GM11168 (cell line): ENCODE results near the gene KDM6A.

ENCODE experiments used
- in situ Hi-C: fragments of 300-500 bp; cut with MboI; formaldehyde crosslinking; loops from one replicate; pipeline ENCODE4 v1.12.0; 2022; ENCODE audit warnings: low sequenced_read_pairs; ENCODE audit not compliant: unreplicated experiment

The KDM6A gene

GRCh38 chrX:45145492-45146215, 272.7 kb downstream of the KDM6A start:
- in situ Hi-C loops, result no loop called here

- in situ Hi-C loops, result no loop called here
These were observed 277.8 kb downstream of the KDM6A start for GRCh38 chrX:45150821-45151220.

DNA sequence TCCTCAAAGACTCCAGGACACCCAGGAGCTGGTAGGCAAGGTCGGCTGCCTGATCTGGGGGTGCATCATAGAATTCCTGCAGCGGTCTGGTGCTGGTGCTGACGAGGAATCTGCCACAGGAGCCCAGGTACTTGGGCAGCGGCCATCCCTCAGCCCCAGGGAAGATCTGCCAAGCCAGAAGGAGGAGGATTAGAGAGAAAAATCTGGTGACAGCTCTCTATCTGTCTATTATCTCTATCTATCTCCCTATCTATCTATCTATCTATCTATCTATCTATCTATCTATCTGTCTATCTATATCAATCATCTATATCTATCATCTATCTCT, 281.0 kb downstream of the KDM6A start:
- in situ Hi-C loops, result no loop called here

GRCh38 chrX:45154462-45154861, 281.5 kb downstream of the KDM6A start:
- in situ Hi-C loops, result no loop called here

- in situ Hi-C loops, result no loop called here
These were observed 284.7 kb downstream of the KDM6A start for GRCh38 chrX:45157647-45158046.
